Keratinocyte (primary cell): ENCODE results near the gene ERC2. TPM values are rescaled to one million over a fixed set of nuclear protein-coding genes. Genes with fewer than 3 reads are reported as not detected.
A peak's percentile ranks its signal among the peaks of the same experiment; 100 is the strongest.

Source experiments
- DNase-seq: peaks from one replicate; pipeline ENCODE4 v3.0.0-alpha.2; 2011; ENCODE audit warnings: low read depth, missing footprints, low spot score
- FAIRE-seq: peaks from 2 replicates; lab custom pipeline; 2011; peaks lifted over from hg19 to GRCh38; lab: Jason Lieb, UNC
- H2AFZ ChIP-seq: 2 replicates; pipeline ENCODE4 v1.6.0; 2012; ENCODE audit warnings: low read length, control low read depth, inconsistent platforms; ENCODE audit not compliant: control insufficient read depth
- H3K27ac ChIP-seq: 2 replicates; pipeline ENCODE4 v1.5.1; 2011; ENCODE audit warnings: low read length; ENCODE audit not compliant: control insufficient read depth, insufficient read depth
- H3K27me3 ChIP-seq: 3 replicates; pipeline ENCODE4 v1.6.0; 2011; ENCODE audit warnings: low read length; ENCODE audit not compliant: control insufficient read depth, insufficient read depth; ENCODE audit errors: extremely low read depth
- H3K36me3 ChIP-seq, 2 experiments: 2 replicates in 1 of 2; 3 replicates in 1 of 2; pipeline ENCODE4 v1.5.1; 2011; ENCODE audit warnings: low read length in 2 of 2, mild to moderate bottlenecking in 1 of 2; ENCODE audit not compliant: control insufficient read depth in 2 of 2, insufficient read depth in 2 of 2; ENCODE audit errors: extremely low read depth in 1 of 2
- H3K4me1 ChIP-seq: 3 replicates; pipeline ENCODE4 v1.5.1; 2011; ENCODE audit warnings: low read length; ENCODE audit not compliant: control insufficient read depth, insufficient read depth; ENCODE audit errors: extremely low read depth
- H3K4me2 ChIP-seq: 3 replicates; pipeline ENCODE4 v1.6.0; 2011; ENCODE audit warnings: low read depth, low read length; ENCODE audit not compliant: control insufficient read depth, insufficient read depth; ENCODE audit errors: extremely low read depth
- H3K4me3 ChIP-seq, 3 experiments: fragments of 200-600 bp in 1 of 3; sonication (generic) in 1 of 3; 2 replicates in 2 of 3; 3 replicates in 1 of 3; pipeline ENCODE4 v1.5.1; 2011 to 2016; ENCODE audit warnings: low read length in 3 of 3, mild to moderate bottlenecking in 3 of 3, control low read depth in 2 of 3, inconsistent platforms in 1 of 3, low read depth in 1 of 3, mixed read lengths in 1 of 3, mixed run types in 1 of 3, moderate library complexity in 1 of 3; ENCODE audit not compliant: control insufficient read depth in 2 of 3, insufficient read depth in 2 of 3; ENCODE audit errors: extremely low read depth in 1 of 3
- H3K79me2 ChIP-seq: 2 replicates; pipeline ENCODE4 v1.6.0; 2012; ENCODE audit warnings: low read length; ENCODE audit not compliant: control insufficient read depth, insufficient read depth
- H3K9ac ChIP-seq: 3 replicates; pipeline ENCODE4 v1.6.0; 2011; ENCODE audit warnings: low read length; ENCODE audit not compliant: control insufficient read depth, insufficient read depth; ENCODE audit errors: extremely low read depth
- H3K9me1 ChIP-seq: 3 replicates; pipeline ENCODE4 v1.6.0; 2011; ENCODE audit warnings: low read length; ENCODE audit not compliant: control insufficient read depth, insufficient read depth; ENCODE audit errors: extremely low read depth
- H3K9me3 ChIP-seq: 2 replicates; pipeline ENCODE4 v1.5.1; 2012; ENCODE audit warnings: low read depth, low read length; ENCODE audit not compliant: control insufficient read depth
- H4K20me1 ChIP-seq: 3 replicates; pipeline ENCODE4 v1.6.0; 2011; ENCODE audit warnings: low read length; ENCODE audit not compliant: control insufficient read depth, insufficient read depth; ENCODE audit errors: extremely low read depth
- EZH2 ChIP-seq: IDR thresholded peaks from one replicate; pipeline ENCODE4 v1.6.1; 2012; ENCODE audit warnings: inconsistent platforms, mild to moderate bottlenecking, low read length, moderate library complexity
- dilution Hi-C: fragments of 300-500 bp; cut with MboI; formaldehyde crosslinking; loops from one replicate; pipeline ENCODE4 v1.7.0; 2020; ENCODE audit warnings: low sequenced_read_pairs; ENCODE audit not compliant: extremely low pct_ligation_motif_present
- polyA plus RNA-seq, 5 experiments: library from polyadenylated mRNA; depleted of rRNA in 3 of 5; stranded (reverse) in 3 of 5; stranded (forward) in 1 of 5; unstranded in 1 of 5; fragments of >200 nt; gene quantifications; 1 replicate in 1 of 5; 2 replicates in 3 of 5; 3 replicates in 1 of 5; pipeline versions ENCODE4 v1.2.1 to v1.2.3, GENCODE V29; 2011 to 2012; ENCODE audit warnings: missing spikeins in 2 of 5, low read depth in 1 of 5, low replicate concordance in 1 of 5
- TF ChIP-seq, protein P1 (sequence below), 3 experiments: IDR thresholded peaks in 1 of 3; conservative IDR thresholded peaks in 1 of 3; optimal IDR thresholded peaks in 1 of 3; 2 replicates in 2 of 3; 3 replicates in 1 of 3; pipeline versions ENCODE3 to v1.5.1; 2011; ENCODE audit warnings: low read length in 3 of 3, mild to moderate bottlenecking in 3 of 3, moderate library complexity in 2 of 3, control low read depth in 1 of 3, inconsistent platforms in 1 of 3; ENCODE audit not compliant: insufficient read depth in 2 of 3; ENCODE audit errors: extremely low read depth in 1 of 3

The ERC2 gene
- polyA plus RNA-seq, 1 donor (not counting 4 experiments of a cell fraction or from before 2014, with no cell fraction given) = 0.08 TPM

DNA sequence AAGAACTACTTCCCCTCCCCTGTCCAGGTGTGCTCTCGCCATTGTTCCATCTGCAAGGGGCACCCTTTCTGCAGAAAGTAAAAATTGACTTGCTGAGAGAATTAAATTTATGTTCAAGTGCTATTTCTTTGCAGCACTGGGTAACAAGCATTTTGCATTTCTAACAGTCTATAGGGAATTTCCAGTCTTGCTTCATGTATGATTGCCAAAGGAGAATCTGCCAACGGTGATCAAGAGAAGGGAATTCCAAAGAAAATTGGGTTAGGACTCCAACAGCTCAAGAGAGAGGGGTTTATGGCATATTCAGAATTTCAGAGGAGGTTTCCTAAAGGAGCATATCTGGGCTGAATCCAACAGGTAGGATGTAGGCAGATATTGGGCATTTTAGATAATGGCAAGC lies 844.5 kb downstream of the ERC2 start:
- DNase-seq = no peak
- Histone ChIP-seq H3K36me3 (no peaks in the 10 kb centered on the region), H3K9me3 (no peaks in the 10 kb centered on the region), H3K9ac (peak overlapping the region; percentile 30), H4K20me1 (no peaks in the 10 kb centered on the region), H3K9me1 (no peaks in the 10 kb centered on the region), H3K27ac (peak overlapping the region; percentile 69), H3K4me3 (no peak overlapping the region), H3K4me2 (peak overlapping the region; percentile 44), H3K27me3 (no peaks in the 10 kb centered on the region), H3K79me2 (no peaks in the 10 kb centered on the region), H3K4me1 (peaks cover 52% of the 10 kb centered on the region), H2AFZ (no peak overlapping the region)
- no peak for TF ChIP-seq EZH2
- TF ChIP-seq, protein P1, sequence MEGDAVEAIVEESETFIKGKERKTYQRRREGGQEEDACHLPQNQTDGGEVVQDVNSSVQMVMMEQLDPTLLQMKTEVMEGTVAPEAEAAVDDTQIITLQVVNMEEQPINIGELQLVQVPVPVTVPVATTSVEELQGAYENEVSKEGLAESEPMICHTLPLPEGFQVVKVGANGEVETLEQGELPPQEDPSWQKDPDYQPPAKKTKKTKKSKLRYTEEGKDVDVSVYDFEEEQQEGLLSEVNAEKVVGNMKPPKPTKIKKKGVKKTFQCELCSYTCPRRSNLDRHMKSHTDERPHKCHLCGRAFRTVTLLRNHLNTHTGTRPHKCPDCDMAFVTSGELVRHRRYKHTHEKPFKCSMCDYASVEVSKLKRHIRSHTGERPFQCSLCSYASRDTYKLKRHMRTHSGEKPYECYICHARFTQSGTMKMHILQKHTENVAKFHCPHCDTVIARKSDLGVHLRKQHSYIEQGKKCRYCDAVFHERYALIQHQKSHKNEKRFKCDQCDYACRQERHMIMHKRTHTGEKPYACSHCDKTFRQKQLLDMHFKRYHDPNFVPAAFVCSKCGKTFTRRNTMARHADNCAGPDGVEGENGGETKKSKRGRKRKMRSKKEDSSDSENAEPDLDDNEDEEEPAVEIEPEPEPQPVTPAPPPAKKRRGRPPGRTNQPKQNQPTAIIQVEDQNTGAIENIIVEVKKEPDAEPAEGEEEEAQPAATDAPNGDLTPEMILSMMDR (optimal IDR thresholded peaks at IDR 0.05 in 1 of 3, IDR thresholded peaks at IDR 0.05 in 1 of 3, conservative IDR thresholded peaks at IDR 0.05 in 1 of 3; ENCODE audit: extremely low read depth in 1 of 3, insufficient read depth in 2 of 3, low read length in 3 of 3) = no peak
- no peak for FAIRE-seq
- dilution Hi-C loops = no loop called here

DNA sequence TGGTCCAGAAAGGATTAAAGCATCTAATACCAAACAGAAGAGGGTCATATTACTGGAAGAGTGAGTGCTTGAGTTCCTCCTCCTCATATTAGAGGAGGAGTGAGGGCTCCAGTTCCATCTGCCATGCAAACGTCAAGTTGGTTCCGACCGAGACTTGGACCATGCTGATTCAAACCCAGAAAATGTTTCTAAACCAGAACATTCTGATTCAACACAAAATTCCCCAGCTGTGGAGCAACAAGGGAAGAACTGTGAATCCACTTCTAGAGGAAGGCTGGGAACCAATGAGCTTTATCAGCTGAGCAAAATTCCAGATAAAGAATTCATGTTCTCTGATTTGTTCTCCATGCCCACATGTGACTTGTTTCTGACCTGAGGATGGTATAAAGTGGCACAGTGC lies 845.5 kb downstream of the ERC2 start:
- H3K4me3 ChIP-seq = no peak overlapping the region
- H3K9me3 ChIP-seq = no peaks in the 10 kb centered on the region
- H3K79me2 ChIP-seq = no peaks in the 10 kb centered on the region
- no peak overlapping the region for H2AFZ ChIP-seq
- H3K36me3 ChIP-seq = no peaks in the 10 kb centered on the region
- peaks cover 52% of the 10 kb centered on the region for H3K4me1 ChIP-seq
- H3K27ac ChIP-seq = no peak overlapping the region
- FAIRE-seq (no peak), DNase-seq (no peak)
- TF ChIP-seq EZH2 = no peak
- TF ChIP-seq, protein P1 (optimal IDR thresholded peaks at IDR 0.05 in 1 of 3, IDR thresholded peaks at IDR 0.05 in 1 of 3, conservative IDR thresholded peaks at IDR 0.05 in 1 of 3; ENCODE audit: extremely low read depth in 1 of 3, insufficient read depth in 2 of 3, low read length in 3 of 3) = no peak
- no peaks in the 10 kb centered on the region for H3K9me1 ChIP-seq
- dilution Hi-C loops = no loop called here
- no peaks in the 10 kb centered on the region for H4K20me1 ChIP-seq
- no peaks in the 10 kb centered on the region for H3K27me3 ChIP-seq
- no peak overlapping the region for H3K4me2 ChIP-seq
- no peak overlapping the region for H3K9ac ChIP-seq
